Thyroid gland (tissue), 4 donors: ENCODE measurements around the gene SLC41A2.

Experiments used
- POLR2A ChIP-seq, 2 donors: fragments of 450-650 bp; IDR thresholded peaks; one replicate each; pipeline ENCODE4 v1.6.1; 2017; ENCODE audit warnings: antibody characterized with exemption in 2 of 2, mild to moderate bottlenecking in 2 of 2, moderate library complexity in 1 of 2
- TF ChIP-seq, protein P1 (sequence below), 6 experiments: fragments of 200-600 bp in 3 of 6; fragments of 450-650 bp in 3 of 6; sonication (generic) in 3 of 6; IDR thresholded peaks; one replicate each; pipeline ENCODE4 v1.5.1; 2016 to 2019; ENCODE audit warnings: antibody characterized with exemption in 6 of 6, mild to moderate bottlenecking in 2 of 6, inconsistent platforms in 1 of 6, moderate library complexity in 1 of 6

GRCh38 chr12:104963757-104964156 lies 5.7 kb upstream of the SLC41A2 start:
- TF ChIP-seq, protein P1, sequence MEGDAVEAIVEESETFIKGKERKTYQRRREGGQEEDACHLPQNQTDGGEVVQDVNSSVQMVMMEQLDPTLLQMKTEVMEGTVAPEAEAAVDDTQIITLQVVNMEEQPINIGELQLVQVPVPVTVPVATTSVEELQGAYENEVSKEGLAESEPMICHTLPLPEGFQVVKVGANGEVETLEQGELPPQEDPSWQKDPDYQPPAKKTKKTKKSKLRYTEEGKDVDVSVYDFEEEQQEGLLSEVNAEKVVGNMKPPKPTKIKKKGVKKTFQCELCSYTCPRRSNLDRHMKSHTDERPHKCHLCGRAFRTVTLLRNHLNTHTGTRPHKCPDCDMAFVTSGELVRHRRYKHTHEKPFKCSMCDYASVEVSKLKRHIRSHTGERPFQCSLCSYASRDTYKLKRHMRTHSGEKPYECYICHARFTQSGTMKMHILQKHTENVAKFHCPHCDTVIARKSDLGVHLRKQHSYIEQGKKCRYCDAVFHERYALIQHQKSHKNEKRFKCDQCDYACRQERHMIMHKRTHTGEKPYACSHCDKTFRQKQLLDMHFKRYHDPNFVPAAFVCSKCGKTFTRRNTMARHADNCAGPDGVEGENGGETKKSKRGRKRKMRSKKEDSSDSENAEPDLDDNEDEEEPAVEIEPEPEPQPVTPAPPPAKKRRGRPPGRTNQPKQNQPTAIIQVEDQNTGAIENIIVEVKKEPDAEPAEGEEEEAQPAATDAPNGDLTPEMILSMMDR (IDR thresholded peaks at IDR 0.05): no peak
- TF ChIP-seq POLR2A (IDR thresholded peaks at IDR 0.05): no peak
